Muscle of arm (tissue), 12 donors: ENCODE data around the gene SYT10. TPM values are rescaled to one million over a fixed set of nuclear protein-coding genes. Genes with fewer than 3 reads are reported as not detected.
"Not testable (repeated sequence)": the region's sequence is repeated elsewhere in the genome, so short reads cannot be mapped to it uniquely, and the experiment has no call there.

ENCODE experiments used
- DNase-seq: peaks from one replicate; pipeline ENCODE4 v3.0.0-alpha.2; 2013
- polyA plus RNA-seq, 12 donors: library from polyadenylated mRNA; unstranded; fragments of 120-200 nt; gene quantifications; one replicate each; pipeline ENCODE4 v1.2.1, GENCODE V29; 2013; ENCODE audit not compliant: insufficient read length in 12 of 12

SYT10 gene
- polyA plus RNA-seq, 12 donors = 0.03 to 0.58 (median 0.09) TPM; not detected in 5

- DNase-seq = no peak
Observed at GRCh38 chr12:33349791-33350190, 89.8 kb downstream of the SYT10 start.

- not testable (repeated sequence) for DNase-seq
Observed at GRCh38 chr12:33331961-33332398, 107.6 kb downstream of the SYT10 start.

DNA sequence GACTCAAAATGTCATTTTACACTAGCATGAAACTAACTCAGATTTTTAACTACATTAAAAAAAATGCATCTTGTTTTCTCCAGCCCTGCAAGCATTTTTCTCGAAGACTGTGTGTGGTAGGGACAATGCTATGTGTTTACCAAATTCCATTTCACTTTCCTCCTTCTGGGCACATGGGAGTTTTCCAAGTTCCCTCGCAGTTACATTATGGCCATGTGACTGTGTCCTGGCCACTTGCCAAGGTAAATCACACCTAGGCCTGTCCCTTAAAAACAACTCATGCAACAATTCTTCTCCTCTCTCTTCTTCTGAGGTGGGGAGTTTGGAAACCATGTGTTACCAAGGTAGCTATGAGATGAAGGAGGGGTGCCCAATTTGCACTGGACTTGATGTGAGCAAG, 108.7 kb downstream of the SYT10 start:
- DNase-seq = no peak
